RPMI7951 (cell line): ENCODE results near the gene GPR12. TPM values are rescaled to one million over a fixed set of nuclear protein-coding genes. Genes with fewer than 3 reads are reported as not detected.

Experiments used
- DNase-seq: peaks from one replicate; pipeline ENCODE4 v3.0.0-alpha.2; 2012; ENCODE audit warnings: low read depth
- total RNA-seq: library from RNA; depleted of rRNA; stranded (reverse); fragments of >200 nt; shearing (Covaris generic); gene quantifications from 2 replicates; pipeline ENCODE4 v1.2.3, GENCODE V29; 2014; rRNA removed

Gene GPR12
- total RNA-seq, 1 experiment from 2014 or later = not detected

GRCh38 chr13:26705536-26705935, 55.0 kb downstream of the GPR12 start:
- no peak for DNase-seq

Other genes with a start within 250 kb of the GPR12 start
- gene WASF3, start 203.1 kb downstream of the GPR12 start, total RNA-seq = 5.2 and 6.1 TPM in 2 replicates